Keratinocyte (primary cell): ENCODE results near the gene GIPC3. TPM values are rescaled to one million over a fixed set of nuclear protein-coding genes. Genes with fewer than 3 reads are reported as not detected.
"Not testable (repeated sequence)": the region's sequence is repeated elsewhere in the genome, so short reads cannot be mapped to it uniquely, and the experiment has no call there.

Experiments
- DNase-seq: peaks from one replicate; pipeline ENCODE4 v3.0.0-alpha.2; 2011; ENCODE audit warnings: low read depth, missing footprints, low spot score
- FAIRE-seq: peaks from 2 replicates; lab custom pipeline; 2011; peaks lifted over from hg19 to GRCh38; lab: Jason Lieb, UNC
- H2AFZ ChIP-seq: 2 replicates; pipeline ENCODE4 v1.6.0; 2012; ENCODE audit warnings: low read length, control low read depth, inconsistent platforms; ENCODE audit not compliant: control insufficient read depth
- H3K27ac ChIP-seq: 2 replicates; pipeline ENCODE4 v1.5.1; 2011; ENCODE audit warnings: low read length; ENCODE audit not compliant: control insufficient read depth, insufficient read depth
- H3K27me3 ChIP-seq: 3 replicates; pipeline ENCODE4 v1.6.0; 2011; ENCODE audit warnings: low read length; ENCODE audit not compliant: control insufficient read depth, insufficient read depth; ENCODE audit errors: extremely low read depth
- H3K36me3 ChIP-seq, 2 experiments: 2 replicates in 1 of 2; 3 replicates in 1 of 2; pipeline ENCODE4 v1.5.1; 2011; ENCODE audit warnings: low read length in 2 of 2, mild to moderate bottlenecking in 1 of 2; ENCODE audit not compliant: control insufficient read depth in 2 of 2, insufficient read depth in 2 of 2; ENCODE audit errors: extremely low read depth in 1 of 2
- H3K4me1 ChIP-seq: 3 replicates; pipeline ENCODE4 v1.5.1; 2011; ENCODE audit warnings: low read length; ENCODE audit not compliant: control insufficient read depth, insufficient read depth; ENCODE audit errors: extremely low read depth
- H3K4me2 ChIP-seq: 3 replicates; pipeline ENCODE4 v1.6.0; 2011; ENCODE audit warnings: low read depth, low read length; ENCODE audit not compliant: control insufficient read depth, insufficient read depth; ENCODE audit errors: extremely low read depth
- H3K4me3 ChIP-seq, 3 experiments: fragments of 200-600 bp in 1 of 3; sonication (generic) in 1 of 3; 2 replicates in 2 of 3; 3 replicates in 1 of 3; pipeline ENCODE4 v1.5.1; 2011 to 2016; ENCODE audit warnings: low read length in 3 of 3, mild to moderate bottlenecking in 3 of 3, control low read depth in 2 of 3, inconsistent platforms in 1 of 3, low read depth in 1 of 3, mixed read lengths in 1 of 3, mixed run types in 1 of 3, moderate library complexity in 1 of 3; ENCODE audit not compliant: control insufficient read depth in 2 of 3, insufficient read depth in 2 of 3; ENCODE audit errors: extremely low read depth in 1 of 3
- H3K79me2 ChIP-seq: 2 replicates; pipeline ENCODE4 v1.6.0; 2012; ENCODE audit warnings: low read length; ENCODE audit not compliant: control insufficient read depth, insufficient read depth
- H3K9ac ChIP-seq: 3 replicates; pipeline ENCODE4 v1.6.0; 2011; ENCODE audit warnings: low read length; ENCODE audit not compliant: control insufficient read depth, insufficient read depth; ENCODE audit errors: extremely low read depth
- H3K9me1 ChIP-seq: 3 replicates; pipeline ENCODE4 v1.6.0; 2011; ENCODE audit warnings: low read length; ENCODE audit not compliant: control insufficient read depth, insufficient read depth; ENCODE audit errors: extremely low read depth
- H3K9me3 ChIP-seq: 2 replicates; pipeline ENCODE4 v1.5.1; 2012; ENCODE audit warnings: low read depth, low read length; ENCODE audit not compliant: control insufficient read depth
- H4K20me1 ChIP-seq: 3 replicates; pipeline ENCODE4 v1.6.0; 2011; ENCODE audit warnings: low read length; ENCODE audit not compliant: control insufficient read depth, insufficient read depth; ENCODE audit errors: extremely low read depth
- CTCF ChIP-seq, 3 experiments: IDR thresholded peaks in 1 of 3; conservative IDR thresholded peaks in 1 of 3; optimal IDR thresholded peaks in 1 of 3; 2 replicates in 2 of 3; 3 replicates in 1 of 3; pipeline versions ENCODE3 to v1.5.1; 2011; ENCODE audit warnings: low read length in 3 of 3, mild to moderate bottlenecking in 3 of 3, moderate library complexity in 2 of 3, control low read depth in 1 of 3, inconsistent platforms in 1 of 3; ENCODE audit not compliant: insufficient read depth in 2 of 3; ENCODE audit errors: extremely low read depth in 1 of 3
- EZH2 ChIP-seq: IDR thresholded peaks from one replicate; pipeline ENCODE4 v1.6.1; 2012; ENCODE audit warnings: inconsistent platforms, mild to moderate bottlenecking, low read length, moderate library complexity
- dilution Hi-C: fragments of 300-500 bp; cut with MboI; formaldehyde crosslinking; loops from one replicate; pipeline ENCODE4 v1.7.0; 2020; ENCODE audit warnings: low sequenced_read_pairs; ENCODE audit not compliant: extremely low pct_ligation_motif_present
- polyA plus RNA-seq, 5 experiments: library from polyadenylated mRNA; depleted of rRNA in 3 of 5; stranded (reverse) in 3 of 5; stranded (forward) in 1 of 5; unstranded in 1 of 5; fragments of >200 nt; gene quantifications; 1 replicate in 1 of 5; 2 replicates in 3 of 5; 3 replicates in 1 of 5; pipeline versions ENCODE4 v1.2.1 to v1.2.3, GENCODE V29; 2011 to 2012; ENCODE audit warnings: missing spikeins in 2 of 5, low read depth in 1 of 5, low replicate concordance in 1 of 5

GIPC3 gene
- polyA plus RNA-seq, 1 donor (not counting 4 experiments of a cell fraction or from before 2014, with no cell fraction given): not detected

DNA sequence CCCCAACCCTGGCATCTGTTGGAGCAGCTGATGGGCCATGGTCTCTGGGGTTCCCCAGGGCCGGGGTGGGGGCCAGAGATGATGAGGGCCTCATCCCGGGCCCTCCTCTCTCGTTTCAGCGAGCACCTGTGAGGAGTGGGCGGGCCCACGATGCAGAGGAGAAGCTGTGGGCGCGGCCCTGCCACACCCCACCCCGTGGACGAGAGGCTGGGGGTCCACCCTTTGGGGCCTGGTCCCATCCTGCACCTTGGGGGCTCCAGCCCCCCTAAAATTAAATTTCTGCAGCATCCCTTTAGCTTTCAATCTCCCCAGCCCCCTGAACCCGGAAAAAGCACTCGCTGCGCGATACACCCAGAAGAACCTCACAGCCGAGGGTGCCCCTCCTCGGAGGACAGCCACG, 6.9 kb upstream of the GIPC3 start:
- TF ChIP-seq EZH2 (no peak), CTCF (optimal IDR thresholded peaks at IDR 0.05 in 1 of 3, IDR thresholded peaks at IDR 0.05 in 1 of 3, conservative IDR thresholded peaks at IDR 0.05 in 1 of 3; ENCODE audit: extremely low read depth in 1 of 3, insufficient read depth in 2 of 3, low read length in 3 of 3) (no peak)
- H3K4me1 ChIP-seq: peaks cover 11% of the 10 kb centered on the region
- H3K36me3 ChIP-seq: peaks cover 2 to 3% of the 10 kb centered on the region in 2 experiments
- dilution Hi-C loops: no loop called here
- H3K4me3 ChIP-seq: peak overlapping the region in 1 of 3 experiments; percentile 57
- H3K79me2 ChIP-seq: no peaks in the 10 kb centered on the region
- H3K27ac ChIP-seq: no peak overlapping the region
- H3K9me1 ChIP-seq: no peaks in the 10 kb centered on the region
- no peak overlapping the region for H3K4me2 ChIP-seq
- no peak overlapping the region for H2AFZ ChIP-seq
- no peak for FAIRE-seq
- no peak for DNase-seq
- H3K9ac ChIP-seq: no peak overlapping the region
- H4K20me1 ChIP-seq: no peaks in the 10 kb centered on the region
- H3K27me3 ChIP-seq: peaks cover 3% of the 10 kb centered on the region
- no peaks in the 10 kb centered on the region for H3K9me3 ChIP-seq

- H3K4me3 ChIP-seq: no peak overlapping the region
- H3K4me1 ChIP-seq: peaks cover 11% of the 10 kb centered on the region
- no peak overlapping the region for H3K4me2 ChIP-seq
- DNase-seq (no peak), FAIRE-seq (no peak)
- H3K9ac ChIP-seq: no peak overlapping the region
- dilution Hi-C loops: no loop called here
- no peak overlapping the region for H2AFZ ChIP-seq
- peaks cover 0 to 2% of the 10 kb centered on the region in 2 experiments for H3K36me3 ChIP-seq
- peaks cover 11% of the 10 kb centered on the region for H3K27me3 ChIP-seq
- H3K79me2 ChIP-seq: no peaks in the 10 kb centered on the region
- no peaks in the 10 kb centered on the region for H3K9me1 ChIP-seq
- no peaks in the 10 kb centered on the region for H4K20me1 ChIP-seq
- no peak overlapping the region for H3K27ac ChIP-seq
- no peaks in the 10 kb centered on the region for H3K9me3 ChIP-seq
- no peak for TF ChIP-seq EZH2
- TF ChIP-seq CTCF (optimal IDR thresholded peaks at IDR 0.05 in 1 of 3, IDR thresholded peaks at IDR 0.05 in 1 of 3, conservative IDR thresholded peaks at IDR 0.05 in 1 of 3; ENCODE audit: extremely low read depth in 1 of 3, insufficient read depth in 2 of 3, low read length in 3 of 3): no peak
These were observed 4.9 kb upstream of the GIPC3 start for GRCh38 chr19:3580156-3580934.

DNA sequence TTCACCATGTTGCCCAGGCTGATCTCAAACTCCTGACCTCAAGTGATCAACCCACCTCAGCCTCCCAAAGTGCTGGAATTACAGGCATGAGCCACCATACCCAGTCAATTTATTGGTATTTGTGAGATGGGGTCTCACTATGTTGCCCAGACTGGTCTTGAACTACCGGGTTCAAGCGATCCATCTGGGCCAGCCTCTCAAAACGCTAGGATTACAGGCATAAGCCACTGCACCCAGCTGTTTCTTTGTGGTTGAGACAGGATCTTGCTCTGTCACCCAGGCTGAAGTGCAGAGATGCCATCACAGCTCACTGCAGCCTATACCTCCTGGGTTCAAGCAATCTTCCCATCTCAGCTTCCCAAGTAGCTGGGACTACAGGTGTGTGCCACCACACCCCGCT, 3.5 kb upstream of the GIPC3 start:
- H3K4me2 ChIP-seq, H3K36me3 ChIP-seq, H3K27ac ChIP-seq, H4K20me1 ChIP-seq, H3K9ac ChIP-seq, H3K9me1 ChIP-seq, H2AFZ ChIP-seq, DNase-seq, H3K9me3 ChIP-seq, dilution Hi-C loops, H3K4me1 ChIP-seq, H3K79me2 ChIP-seq, FAIRE-seq, H3K4me3 ChIP-seq: not testable (repeated sequence)
- H3K27me3 ChIP-seq: peaks cover 25% of the 10 kb centered on the region
